HepG2 (cell line): ENCODE results near the gene ESPN. TPM values are rescaled to one million over a fixed set of nuclear protein-coding genes. Genes with fewer than 3 reads are reported as not detected.

Experiments
- ATAC-seq: fragments of 200-7000 bp; cut with Tn5 transposase; 3 replicates; pipeline ENCODE4 v1.9.1; 2020; ENCODE audit warnings: mild to moderate bottlenecking, moderate library complexity
- BruUV-seq: library from RNA; stranded (reverse); fragments of 400-500 nt; replicated peaks from 2 replicates; lab custom pipeline; 2021; lab: Mats Ljungman, UMichigan
- CTCF ChIA-PET: fragments of 300-600 bp; formaldehyde crosslinking; extraction: SDS; loops from one replicate; lab custom pipeline; 2021; ENCODE audit warnings: low total read pairs, inconsistent platforms, low intra/inter-chr PET ratio; lab: Yijun Ruan, JAX
- POLR2A ChIA-PET: fragments of 350-600 bp; sonication (Branson Sonifier 250); formaldehyde crosslinking; loops from one replicate; lab custom pipeline; 2020; ENCODE audit warnings: antibody characterized with exemption, inconsistent platforms; lab: Yijun Ruan, JAX
- DNase-seq: peaks from one replicate; pipeline ENCODE4 v3.0.0-alpha.2; 2015; ENCODE audit warnings: low spot score
- FAIRE-seq: peaks from 3 replicates; lab custom pipeline; 2011; peaks lifted over from hg19 to GRCh38; lab: Jason Lieb, UNC
- H2AFZ ChIP-seq: one replicate; pipeline ENCODE4 v1.6.1; 2011; ENCODE audit warnings: low read length, inconsistent platforms
- H3K27ac ChIP-seq: fragments of 300-600 bp; 3 replicates; pipeline ENCODE4 v1.8.0; 2011; ENCODE audit warnings: mixed run types, mild to moderate bottlenecking, mixed read lengths, low read length, inconsistent platforms; ENCODE audit not compliant: insufficient read depth; ENCODE audit errors: extremely low read length
- H3K27me3 ChIP-seq, 2 experiments: fragments of 200-600 bp in 1 of 2; 2 replicates in 1 of 2; 3 replicates in 1 of 2; pipeline versions ENCODE4 v1.6.0 to v1.8.0; 2011; ENCODE audit warnings: low read length in 2 of 2, mild to moderate bottlenecking in 2 of 2, moderate library complexity in 2 of 2, inconsistent platforms in 1 of 2; ENCODE audit not compliant: insufficient read depth in 2 of 2, control insufficient read depth in 1 of 2
- H3K36me3 ChIP-seq, 2 experiments: fragments of 200-600 bp in 1 of 2; replicated peaks in 1 of 2; 2 replicates in 1 of 2; 3 replicates in 1 of 2; pipeline versions ENCODE4 v1.5.1 to v1.8.0; 2011; ENCODE audit warnings: low read length in 2 of 2, inconsistent platforms in 1 of 2; ENCODE audit not compliant: insufficient read depth in 2 of 2, control insufficient read depth in 1 of 2
- H3K4me1 ChIP-seq: 2 replicates; pipeline ENCODE4 v1.5.1; 2012; ENCODE audit warnings: low read length, inconsistent platforms; ENCODE audit not compliant: insufficient read depth
- H3K4me2 ChIP-seq: 2 replicates; pipeline ENCODE4 v1.6.0; 2011; ENCODE audit warnings: low read depth, low read length, inconsistent platforms
- H3K4me3 ChIP-seq, 3 experiments: fragments of 200-600 bp in 1 of 3; sonication (generic), shearing (Covaris generic) in 1 of 3; replicated peaks in 1 of 3; 2 replicates each; pipeline ENCODE4 v1.5.1; 2011 to 2016; ENCODE audit warnings: low read length in 3 of 3, inconsistent platforms in 2 of 3, low read depth in 2 of 3, mild to moderate bottlenecking in 2 of 3, control low read depth in 1 of 3, mixed read lengths in 1 of 3; ENCODE audit not compliant: insufficient read depth in 1 of 3
- H3K79me2 ChIP-seq: one replicate; pipeline ENCODE4 v1.6.1; 2011; ENCODE audit warnings: low read length, inconsistent platforms; ENCODE audit not compliant: insufficient read depth
- H3K9ac ChIP-seq: 2 replicates; pipeline ENCODE4 v1.6.0; 2011; ENCODE audit warnings: mild to moderate bottlenecking, low read depth, low read length, inconsistent platforms; ENCODE audit not compliant: insufficient read depth
- H3K9me3 ChIP-seq: 2 replicates; pipeline ENCODE4 v1.5.1; 2012; ENCODE audit warnings: mild to moderate bottlenecking, low read length
- H4K20me1 ChIP-seq: 2 replicates; pipeline ENCODE4 v1.6.0; 2011; ENCODE audit warnings: inconsistent platforms, mild to moderate bottlenecking, low read length, moderate library complexity; ENCODE audit not compliant: insufficient read depth
- FOXA3 ChIP-seq: IDR thresholded peaks from 2 replicates; pipeline ENCODE4 v1.6.1; 2016; ENCODE audit warnings: missing genetic modification reagents, missing compliant biosample characterization
- IKZF1 ChIP-seq: fragments of 450-650 bp; IDR thresholded peaks from 2 replicates; pipeline ENCODE4 v1.7.1; 2016
- MAF1 ChIP-seq: sonication (generic); formaldehyde crosslinking; IDR thresholded peaks from 2 replicates; pipeline ENCODE4 v1.5.0; 2020; ENCODE audit warnings: missing genetic modification reagents, borderline replicate concordance
- MAFG ChIP-seq: sonication (generic); formaldehyde crosslinking; IDR thresholded peaks from 2 replicates; pipeline ENCODE4 v1.5.1; 2020; ENCODE audit warnings: mild to moderate bottlenecking, missing genetic modification reagents
- MEIS2 ChIP-seq: sonication (generic); formaldehyde crosslinking; IDR thresholded peaks from 2 replicates; pipeline ENCODE4 v1.9.0; 2021; ENCODE audit warnings: mild to moderate bottlenecking, missing genetic modification reagents
- PATZ1 ChIP-seq: sonication (generic); formaldehyde crosslinking; IDR thresholded peaks from 2 replicates; pipeline ENCODE4 v1.4.0; 2020; ENCODE audit warnings: missing genetic modification reagents
- SMARCC2 ChIP-seq: fragments of 450-650 bp; IDR thresholded peaks from 2 replicates; pipeline ENCODE4 v1.6.1; 2017; ENCODE audit warnings: antibody characterized with exemption, mild to moderate bottlenecking
- SNAI1 ChIP-seq: sonication (generic); formaldehyde crosslinking; IDR thresholded peaks from 2 replicates; pipeline ENCODE4 v1.5.0; 2020; ENCODE audit warnings: mild to moderate bottlenecking, missing genetic modification reagents, borderline replicate concordance
- SP1 ChIP-seq, 2 experiments: fragments of 450-650 bp in 1 of 2; sonication (generic) in 1 of 2; formaldehyde crosslinking in 1 of 2; IDR thresholded peaks; 2 replicates each; pipeline versions ENCODE4 v1.4.0 to v1.6.1; 2016 to 2020; ENCODE audit warnings: missing genetic modification reagents in 1 of 2
- TOPORS ChIP-seq: sonication (generic); formaldehyde crosslinking; IDR thresholded peaks from 2 replicates; pipeline ENCODE4 v1.8.0; 2023; ENCODE audit warnings: mild to moderate bottlenecking, missing genetic modification reagents
- ZNF224 ChIP-seq: sonication (generic); formaldehyde crosslinking; IDR thresholded peaks from 2 replicates; pipeline ENCODE4 v1.5.0; 2020; ENCODE audit warnings: mild to moderate bottlenecking, missing genetic modification reagents
- ZNF337 ChIP-seq: sonication (generic); formaldehyde crosslinking; IDR thresholded peaks from 2 replicates; pipeline ENCODE4 v1.5.1; 2020; ENCODE audit warnings: missing genetic modification reagents, low read depth, mild to moderate bottlenecking, borderline replicate concordance
- ZNF850 ChIP-seq: sonication (generic); formaldehyde crosslinking; conservative IDR thresholded peaks from 2 replicates; pipeline ENCODE4 v1.9.0; 2021; ENCODE audit warnings: mild to moderate bottlenecking, missing genetic modification reagents
- WGBS: methylation state at CpG from one replicate; pipeline ENCODE4 v1.1.6; 2017; ENCODE audit warnings: low lambda C conversion rate; 5-methylcytosine and 5-hydroxymethylcytosine counted together
- in situ Hi-C: cut with HindIII; loops from 2 replicates; pipeline ENCODE4 v1.10.0; 2017; ENCODE audit warnings: low pct_unique_long_range_greater_than_20kb; ENCODE audit not compliant: extremely low pct_ligation_motif_present
- intact Hi-C: fragments of 100-400 bp; cut with micrococcal nuclease; formaldehyde crosslinking; loops from one replicate; pipeline ENCODE4 v1.10.0; 2022; ENCODE audit not compliant: unreplicated experiment
- polyA plus RNA-seq, 8 experiments: library from polyadenylated mRNA; depleted of rRNA in 3 of 8; stranded (reverse) in 7 of 8; unstranded in 1 of 8; fragments of >200 nt; fragmentation: Illumina TruSeq in 4 of 8; extraction: Trizol in 4 of 8; gene quantifications; 2 replicates each; pipeline versions ENCODE4 v1.2.1 to v1.2.3, GENCODE V29; 2011 to 2016; ENCODE audit warnings: low read depth in 4 of 8, missing spikeins in 1 of 8, mixed read lengths in 1 of 8; ENCODE audit not compliant: insufficient read depth in 1 of 8
- total RNA-seq, 5 experiments: library from RNA; depleted of rRNA; stranded (reverse); fragments of >200 nt; fragmentation: Illumina TruSeq; extraction: Trizol; gene quantifications; 2 replicates each; pipeline ENCODE4 v1.2.3, GENCODE V29; 2016; ENCODE audit warnings: low read depth in 1 of 5

ESPN gene
- total and polyA plus RNA-seq, 2 of the 13 experiments (the other 11 are each of a cell fraction or from before 2014, with no cell fraction given), result 48.6 to 54.2 TPM

GRCh38 chr1:6473156-6473555 is 48.6 kb downstream of the ESPN start:
- ChIA-PET POLR2A (interaction anchor here (1.5 kb wide), 1 partner anchor 22 kb away, joined by 4 read pairs; no protein-coding TSS in a partner anchor), CTCF (interaction anchor here (0.8 kb wide), 1 partner anchor 28 kb away, joined by 3 read pairs; no protein-coding TSS in a partner anchor)
- no peak for FAIRE-seq
- TF ChIP-seq MEIS2 (CRISPR knock-in tag) (no peak), ZNF224 (CRISPR knock-in tag) (no peak), MAFG (CRISPR knock-in tag) (no peak), IKZF1 (no peak), SP1 (IDR thresholded peaks at IDR 0.05) (no peak), SP1 (CRISPR knock-in tag; IDR thresholded peaks at IDR 0.05) (no peak), PATZ1 (CRISPR knock-in tag) (no peak), SMARCC2 (no peak), ZNF850 (CRISPR knock-in tag) (no peak), TOPORS (CRISPR knock-in tag) (no peak), SNAI1 (CRISPR knock-in tag) (no peak), MAF1 (CRISPR knock-in tag) (no peak), ZNF337 (CRISPR knock-in tag) (no peak), FOXA3 (CRISPR knock-in tag) (no peak)
- ATAC-seq, result no peak
- Histone ChIP-seq H3K79me2 (no peaks in the 10 kb centered on the region), H2AFZ (no peak overlapping the region), H3K4me3 (no peak overlapping the region), H3K4me1 (peaks cover 24% of the 10 kb centered on the region), H3K27ac (no peak overlapping the region), H4K20me1 (no peaks in the 10 kb centered on the region), H3K36me3 (no peaks in the 10 kb centered on the region), H3K4me2 (no peak overlapping the region), H3K9ac (no peak overlapping the region), H3K27me3 (no peaks in the 10 kb centered on the region), H3K9me3 (no peaks in the 10 kb centered on the region)
- DNase-seq, result no peak
- no TSS peak for BruUV-seq
- intact Hi-C loops, result no loop called here
- 89% methylated on average over 7 of the region's 18 CpGs for WGBS
- in situ Hi-C loops, result no loop called here
